ENCODE results near the gene SLC24A3.

SLC24A3 gene

DNA sequence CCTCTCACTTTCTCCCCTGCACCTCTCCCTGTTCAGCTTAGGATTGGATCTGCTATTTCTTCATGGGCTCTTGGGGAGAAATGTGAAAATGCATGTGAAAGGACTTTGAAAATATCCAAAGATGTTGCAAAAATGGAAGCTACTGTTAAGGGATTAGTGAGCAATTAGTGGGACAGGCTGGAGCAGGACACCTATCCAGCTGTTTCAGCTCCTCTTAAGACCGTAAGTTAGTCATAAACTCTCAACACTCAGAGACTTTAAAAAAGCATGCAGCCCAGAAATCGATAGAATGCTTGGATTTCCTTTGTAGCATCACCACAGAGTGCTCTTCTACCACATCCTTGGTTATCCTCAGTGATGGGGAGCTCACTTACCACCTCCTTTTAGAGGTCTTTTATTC, 88.7 kb downstream of the SLC24A3 start:
- DNase-seq (ENCODE audit: extremely low read depth in 1 of 2, low read depth in 1 of 2) = no peak

DNA sequence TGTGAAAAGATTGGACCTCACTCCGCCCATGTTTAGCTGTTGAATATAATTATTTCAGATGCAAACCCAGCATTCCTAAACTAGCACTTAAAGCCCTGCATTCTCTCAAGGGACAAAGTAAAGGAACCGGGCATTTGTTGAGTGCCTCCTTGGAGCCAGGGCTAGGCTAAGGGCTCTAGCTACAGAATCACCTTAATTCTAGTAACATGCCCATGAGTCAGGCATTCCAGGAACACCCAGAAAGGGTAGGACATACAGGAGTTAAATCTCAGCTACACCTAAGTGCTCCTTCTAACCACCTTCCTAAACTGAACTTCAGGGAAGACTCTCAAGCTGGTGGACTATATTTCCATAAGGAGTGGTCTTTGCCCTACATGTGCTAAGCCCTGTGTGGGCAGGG, 89.4 kb downstream of the SLC24A3 start:
- no peak for DNase-seq (ENCODE audit: extremely low read depth in 1 of 2, low read depth in 1 of 2)

DNA sequence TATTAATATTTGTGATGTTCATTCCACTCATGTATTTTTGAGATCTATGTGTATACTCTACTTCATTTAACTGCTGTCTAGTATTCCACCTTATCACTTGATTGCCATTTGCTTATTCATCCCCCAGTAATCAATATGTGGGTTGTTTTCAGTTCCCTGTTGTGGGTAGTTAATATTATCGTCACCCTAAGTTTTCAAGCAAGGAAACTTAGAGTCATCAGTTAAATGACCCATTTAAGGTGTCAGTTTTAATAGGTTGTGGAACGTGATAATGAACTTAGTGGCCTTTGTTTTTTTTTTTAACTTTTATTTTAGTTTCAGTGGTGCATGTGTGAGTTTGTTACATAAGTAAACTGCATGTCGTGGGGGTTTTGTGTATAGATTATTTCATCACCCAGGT, 90.3 kb downstream of the SLC24A3 start:
- DNase-seq (ENCODE audit: extremely low read depth in 1 of 2, low read depth in 1 of 2) = no peak

DNA sequence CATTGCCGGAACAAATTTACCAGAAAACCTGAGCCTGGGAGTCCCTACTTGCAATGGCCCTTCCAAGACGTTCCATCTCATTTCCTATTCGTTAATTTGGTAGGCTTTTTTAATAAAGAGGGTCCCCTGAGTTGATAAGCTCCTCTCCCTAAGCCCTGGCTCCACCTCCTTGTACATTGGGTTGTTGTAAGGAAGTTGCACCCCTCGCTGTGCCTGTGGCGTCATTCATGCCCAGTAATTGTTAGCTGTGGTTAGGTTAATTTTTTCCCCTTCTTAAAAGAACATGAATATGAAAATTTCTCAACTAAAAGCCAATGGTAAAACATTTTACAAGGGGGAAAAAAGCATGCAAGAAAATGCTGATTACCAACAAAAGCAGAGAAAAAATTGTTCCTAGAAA, 91.9 kb downstream of the SLC24A3 start:
- DNase-seq (ENCODE audit: extremely low read depth in 1 of 2, low read depth in 1 of 2) = no peak

DNA sequence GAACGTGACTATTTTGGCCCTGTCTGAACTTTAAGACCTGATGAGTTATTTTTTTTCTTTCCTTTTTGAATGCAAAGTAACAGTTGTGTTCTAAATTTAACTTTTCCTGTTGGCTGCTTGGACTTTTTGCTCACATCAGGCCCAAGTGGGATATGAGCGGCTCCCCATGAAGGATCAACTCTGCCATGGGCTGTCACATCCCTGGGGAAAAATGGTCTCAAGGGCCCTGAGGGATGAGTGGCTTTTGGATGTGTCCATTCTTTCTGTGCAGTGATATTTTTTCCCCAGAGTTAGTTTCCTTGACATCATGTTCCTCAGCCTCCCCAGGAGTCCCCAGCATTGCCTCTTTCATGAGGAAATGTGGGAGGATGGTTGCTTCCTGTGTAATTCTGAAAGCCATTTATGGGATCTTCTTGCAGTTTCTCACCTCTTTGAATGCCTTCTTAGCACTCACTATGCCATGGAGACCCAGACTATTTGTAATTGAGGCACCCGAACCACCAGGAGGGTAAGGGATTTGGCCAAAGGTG, 92.5 kb downstream of the SLC24A3 start:
- no peak for DNase-seq (ENCODE audit: extremely low read depth in 1 of 2, low read depth in 1 of 2)

DNA sequence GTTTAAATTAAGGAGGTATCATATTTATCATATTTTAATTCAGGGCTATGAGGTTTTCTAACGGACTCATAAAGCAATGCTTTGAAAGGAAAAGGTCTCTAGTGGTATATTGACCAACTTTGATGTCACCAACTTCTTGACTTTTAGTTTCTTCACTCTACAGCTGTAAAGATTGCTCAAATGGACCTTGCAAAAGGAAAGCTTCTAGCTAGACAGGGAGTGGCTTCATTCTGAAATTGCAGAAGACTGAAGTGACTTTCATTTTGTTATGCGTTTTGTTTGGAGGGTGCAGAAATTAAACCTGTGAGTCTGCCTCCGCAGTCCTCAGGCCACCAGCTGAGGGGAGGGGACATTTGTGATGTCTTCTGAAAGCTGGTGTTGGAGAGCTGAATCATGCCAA, 95.7 kb downstream of the SLC24A3 start:
- no peak for DNase-seq (ENCODE audit: extremely low read depth in 1 of 2, low read depth in 1 of 2)

DNA sequence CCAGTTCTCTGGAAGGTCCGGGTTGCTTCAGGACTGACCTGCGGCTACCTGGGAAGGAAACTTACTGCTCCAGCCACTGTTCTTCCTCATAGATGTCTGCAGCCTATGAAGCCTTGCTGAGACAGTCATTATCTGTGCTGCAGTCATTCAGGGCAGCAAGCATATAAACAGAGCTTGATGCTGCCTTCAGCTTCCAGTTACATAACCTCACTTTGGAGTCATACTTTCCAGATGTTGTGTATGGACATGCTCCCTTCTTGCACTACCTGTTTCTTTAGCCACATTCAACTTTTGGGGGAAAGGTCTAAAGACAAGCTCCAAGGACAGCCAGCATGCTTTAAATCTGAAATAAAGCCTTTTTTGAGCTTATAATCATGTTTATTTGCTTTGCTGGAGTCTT, 98.1 kb downstream of the SLC24A3 start:
- no peak for DNase-seq (ENCODE audit: extremely low read depth in 1 of 2, low read depth in 1 of 2)

DNA sequence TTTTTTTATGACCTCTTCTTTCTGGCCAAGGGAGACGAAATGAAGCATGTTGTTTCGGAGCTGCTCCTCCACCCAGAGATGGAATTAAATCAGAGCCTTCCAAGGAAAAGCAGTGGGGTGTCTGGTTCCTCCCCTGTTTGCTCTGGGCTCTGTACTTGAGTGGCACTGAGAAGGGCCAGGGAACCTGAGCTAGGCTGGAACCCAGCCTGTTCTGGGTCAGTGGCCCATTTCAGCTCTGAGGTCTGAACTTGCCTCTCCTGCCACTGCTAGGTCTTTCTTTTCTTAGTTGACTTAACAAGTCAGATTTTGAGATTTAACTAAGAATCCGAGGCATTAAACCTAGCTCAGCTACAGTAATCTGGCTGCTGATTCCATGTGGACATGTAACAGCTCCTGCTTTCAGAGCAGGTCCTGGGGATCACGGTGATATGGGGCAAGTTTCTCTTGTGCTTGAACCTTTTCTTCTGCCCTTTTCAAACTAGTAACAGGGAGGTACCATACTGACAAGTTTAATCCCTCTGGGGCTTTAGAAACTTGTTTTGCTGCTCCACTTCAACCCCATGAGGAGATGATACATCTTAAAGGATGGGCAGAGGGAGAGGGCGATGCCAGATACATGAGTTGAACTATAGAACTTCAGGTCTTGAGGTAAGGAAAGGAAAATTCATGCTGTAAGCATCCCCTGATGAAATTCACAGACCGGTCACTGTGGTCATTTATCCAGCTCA, 101.1 kb downstream of the SLC24A3 start:
- no peak for DNase-seq (ENCODE audit: extremely low read depth in 1 of 2, low read depth in 1 of 2)

DNA sequence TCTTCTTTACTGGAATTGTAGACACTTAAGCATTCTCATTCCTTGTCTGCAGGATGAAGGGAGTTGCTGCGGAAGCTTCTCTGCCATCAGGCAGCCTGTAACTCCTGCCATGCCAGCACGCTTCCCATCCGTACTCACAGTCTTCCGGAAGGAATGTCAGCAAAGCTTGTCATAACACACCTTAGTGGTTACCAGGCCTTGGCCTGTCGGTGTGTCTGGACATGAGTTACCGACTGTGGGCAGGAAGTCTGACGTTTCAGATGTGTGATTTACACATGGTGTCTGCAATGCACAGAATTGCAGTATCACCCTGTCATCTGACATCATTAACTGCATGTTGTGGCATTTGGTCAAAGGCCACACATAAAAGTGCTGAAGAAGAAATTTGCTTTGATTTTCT, 102.2 kb downstream of the SLC24A3 start:
- DNase-seq (ENCODE audit: extremely low read depth in 1 of 2, low read depth in 1 of 2) = no peak

DNA sequence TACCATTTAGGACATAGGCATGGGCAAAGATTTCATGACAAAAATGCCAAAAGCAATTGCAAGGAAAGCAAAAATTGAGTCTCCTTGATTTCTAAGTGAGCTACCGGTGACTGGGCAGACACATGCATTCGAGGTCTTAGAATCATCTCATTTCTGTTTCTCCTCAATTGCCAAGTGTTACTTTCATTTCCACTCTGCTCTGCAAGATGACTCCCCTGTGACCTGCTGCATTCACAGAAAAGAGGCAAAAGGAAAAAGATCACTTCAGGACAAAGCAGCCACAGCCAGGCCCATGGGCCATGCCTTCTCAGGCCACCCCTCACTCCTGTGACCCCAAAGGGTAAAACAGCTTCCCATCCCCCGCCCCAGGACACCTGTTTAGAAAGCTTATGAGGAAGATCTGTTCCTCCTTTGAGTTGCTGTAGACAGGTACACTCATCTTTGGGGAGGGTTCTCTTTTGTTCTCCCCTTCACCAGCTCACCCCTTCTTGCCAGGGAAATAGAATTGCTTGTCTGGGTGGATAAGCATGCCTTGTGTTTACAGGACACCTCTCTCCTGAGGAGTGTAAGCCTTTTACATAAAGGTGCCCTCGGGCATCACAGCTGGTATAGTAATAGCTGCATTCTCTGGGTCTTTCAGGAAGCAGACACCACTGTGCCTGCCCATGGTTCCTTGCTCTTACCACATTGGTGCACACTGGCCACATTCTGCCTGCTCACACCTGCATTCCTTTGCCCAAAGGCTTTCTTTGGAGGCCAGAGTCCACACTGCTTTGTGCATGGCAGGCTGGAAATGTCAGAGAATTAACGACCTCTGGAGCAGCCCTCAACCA, 105.0 kb downstream of the SLC24A3 start:
- DNase-seq (ENCODE audit: extremely low read depth in 1 of 2, low read depth in 1 of 2) = no peak

GRCh38 chr20:19318610-19319009, 106.2 kb downstream of the SLC24A3 start:
- DNase-seq (ENCODE audit: extremely low read depth in 1 of 2, low read depth in 1 of 2) = no peak

DNA sequence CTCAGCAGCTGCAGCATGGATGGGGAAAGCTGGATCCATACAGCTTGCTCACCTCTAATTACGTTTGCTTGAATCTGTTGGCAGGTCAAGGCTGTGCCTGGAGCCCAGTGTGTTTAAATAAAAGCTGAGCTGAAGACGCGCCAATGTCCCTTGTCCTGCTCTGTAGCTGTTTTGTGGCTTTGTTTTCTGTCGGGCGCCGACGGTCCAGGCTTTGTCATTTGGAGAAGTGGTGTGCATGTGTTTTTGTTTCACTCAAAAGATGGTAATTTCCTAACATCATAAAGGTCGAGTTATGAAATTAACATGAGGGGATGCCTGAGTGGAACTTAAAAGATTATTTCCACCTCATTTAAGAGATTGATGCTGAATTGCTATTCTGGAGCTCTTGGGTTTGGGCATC, 107.6 kb downstream of the SLC24A3 start:
- no peak for DNase-seq (ENCODE audit: extremely low read depth in 1 of 2, low read depth in 1 of 2)

- DNase-seq (ENCODE audit: extremely low read depth in 1 of 2, low read depth in 1 of 2) = no peak
These were observed 108.7 kb downstream of the SLC24A3 start for GRCh38 chr20:19321176-19321575.

GRCh38 chr20:19322061-19322985, 109.9 kb downstream of the SLC24A3 start:
- DNase-seq (ENCODE audit: extremely low read depth in 1 of 2, low read depth in 1 of 2) = no peak

DNA sequence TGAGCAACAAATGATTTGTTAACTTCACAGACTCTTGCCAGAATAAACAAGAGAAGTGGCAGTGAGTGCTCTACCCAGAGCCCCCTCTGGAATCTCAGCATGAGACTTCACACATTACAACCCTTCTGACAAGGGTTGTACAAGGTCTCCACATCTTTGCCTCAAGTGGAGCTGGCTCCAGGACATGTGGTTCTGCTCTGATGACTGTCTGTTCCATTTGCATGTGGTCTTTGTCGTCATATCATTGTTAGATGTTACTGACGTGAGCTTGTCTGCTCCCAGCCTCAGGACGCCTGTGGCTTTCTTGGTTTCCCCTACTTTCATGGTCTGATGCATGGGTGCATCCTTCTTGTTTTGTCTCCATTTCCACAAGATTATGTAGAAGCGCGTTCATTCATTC, 115.0 kb downstream of the SLC24A3 start:
- no peak for DNase-seq (ENCODE audit: extremely low read depth in 1 of 2, low read depth in 1 of 2)

GRCh38 chr20:19328676-19329075, 116.2 kb downstream of the SLC24A3 start:
- no peak for DNase-seq (ENCODE audit: extremely low read depth in 1 of 2, low read depth in 1 of 2)

GRCh38 chr20:19330038-19330437, 117.6 kb downstream of the SLC24A3 start:
- no peak for DNase-seq (ENCODE audit: extremely low read depth in 1 of 2, low read depth in 1 of 2)

- no peak for DNase-seq (ENCODE audit: extremely low read depth in 1 of 2, low read depth in 1 of 2)
These were observed 118.3 kb downstream of the SLC24A3 start for GRCh38 chr20:19330731-19331130.

DNA sequence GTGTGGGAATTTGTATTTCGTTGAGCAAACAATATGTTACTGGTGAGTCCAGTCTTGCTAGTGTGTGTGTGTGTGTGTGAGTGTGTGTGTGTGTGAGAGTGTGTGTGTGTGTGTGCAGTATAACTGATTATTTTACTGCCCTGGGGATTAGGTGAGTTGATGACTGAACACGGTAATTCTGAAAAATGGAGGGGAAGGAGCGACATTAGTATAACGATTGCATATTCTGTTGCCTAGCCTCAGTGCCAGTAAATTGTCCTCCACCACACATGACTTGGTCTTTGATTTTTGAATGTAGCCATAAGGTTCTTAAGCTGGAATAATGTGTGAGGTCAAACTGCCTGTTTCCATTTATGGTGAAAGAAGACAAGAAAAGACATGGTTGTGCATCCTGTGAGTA, 121.1 kb downstream of the SLC24A3 start:
- no peak for DNase-seq (ENCODE audit: extremely low read depth in 1 of 2, low read depth in 1 of 2)

DNA sequence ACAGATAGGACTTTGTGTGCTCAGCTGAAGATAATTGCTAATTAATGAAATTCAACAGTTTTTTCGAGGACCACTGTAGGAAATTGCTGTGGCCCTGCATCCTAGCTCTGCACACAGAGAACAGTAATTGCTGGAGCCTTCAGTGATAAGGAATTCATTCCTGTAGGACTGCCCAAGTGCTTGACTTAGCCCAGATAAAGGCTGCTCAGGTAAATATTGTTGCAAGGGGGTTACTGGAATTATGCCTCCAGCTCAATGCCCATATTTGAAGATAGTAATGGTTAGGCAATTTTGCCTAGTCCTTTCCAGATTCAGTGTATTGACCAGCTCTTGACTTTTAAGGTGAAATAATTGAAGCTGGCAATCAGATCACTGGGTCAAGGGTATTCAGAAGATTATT, 122.9 kb downstream of the SLC24A3 start:
- no peak for DNase-seq (ENCODE audit: extremely low read depth in 1 of 2, low read depth in 1 of 2)

DNA sequence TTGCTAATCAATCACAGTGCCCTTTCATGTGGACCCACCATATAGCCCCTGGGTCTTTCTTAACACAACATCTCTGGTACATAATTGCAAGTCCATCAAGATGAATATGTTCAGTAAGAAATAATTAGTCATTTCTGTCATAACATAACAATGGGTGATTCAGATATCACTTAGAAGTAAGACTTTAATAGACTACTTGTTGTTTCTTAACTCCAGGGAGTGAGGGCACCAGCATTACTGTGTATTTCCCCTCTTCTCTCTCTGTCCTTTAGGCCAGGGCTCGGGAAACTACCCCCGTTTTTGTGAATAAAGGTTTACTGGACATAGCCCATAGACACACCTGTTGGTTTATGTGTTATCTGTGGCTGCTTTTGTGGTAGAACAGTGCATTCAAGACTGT, 123.5 kb downstream of the SLC24A3 start:
- no peak for DNase-seq (ENCODE audit: extremely low read depth in 1 of 2, low read depth in 1 of 2)
